Bone marrow (tissue), 2 donors: ENCODE results near the gene LSM5.
A peak's percentile ranks its signal among the peaks of the same experiment; 100 is the strongest.
"Not testable (repeated sequence)": the region's sequence is repeated elsewhere in the genome, so short reads cannot be mapped to it uniquely, and the experiment has no call there.

Source experiments
- DNase-seq, 2 donors: peaks; one replicate each; lab custom pipeline; 2025; lab: John Stamatoyannopoulos, UW

Gene LSM5

DNA sequence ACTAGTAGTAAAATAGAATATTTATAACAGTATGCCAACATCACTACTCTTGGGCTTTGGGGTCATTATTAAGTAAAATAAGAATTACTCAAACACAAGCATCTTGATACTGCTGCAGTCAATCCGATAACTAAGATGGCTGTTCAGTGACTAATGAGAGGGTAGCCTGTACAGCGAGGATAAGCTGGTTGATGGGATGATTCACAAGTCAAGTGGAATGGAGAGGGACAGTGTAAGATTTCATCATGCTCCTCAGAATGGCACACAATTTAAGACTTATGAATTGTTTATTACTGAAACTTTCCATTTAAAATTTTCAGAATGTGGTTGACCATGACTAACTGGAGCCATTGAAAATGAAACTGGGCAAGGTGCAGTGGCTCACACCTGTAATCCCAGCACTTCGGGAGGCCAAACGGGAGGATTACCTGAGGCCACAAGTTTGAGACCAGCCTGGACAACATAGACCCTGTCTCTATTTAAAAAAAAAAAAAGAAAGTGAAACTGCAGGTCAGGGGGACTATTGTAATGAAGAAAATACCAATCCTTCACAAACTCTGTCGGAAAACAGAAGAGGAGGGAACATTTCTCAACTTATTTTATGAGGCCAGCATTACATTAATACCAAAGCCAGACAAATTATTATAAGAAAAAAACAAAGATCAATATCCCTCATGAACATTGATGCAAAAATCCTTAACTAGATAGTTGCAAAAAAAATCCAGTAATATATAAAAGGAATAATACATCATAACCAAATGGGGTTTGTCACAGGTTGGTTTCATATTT is 16.3 kb upstream of the LSM5 start:
- no peak for DNase-seq

DNA sequence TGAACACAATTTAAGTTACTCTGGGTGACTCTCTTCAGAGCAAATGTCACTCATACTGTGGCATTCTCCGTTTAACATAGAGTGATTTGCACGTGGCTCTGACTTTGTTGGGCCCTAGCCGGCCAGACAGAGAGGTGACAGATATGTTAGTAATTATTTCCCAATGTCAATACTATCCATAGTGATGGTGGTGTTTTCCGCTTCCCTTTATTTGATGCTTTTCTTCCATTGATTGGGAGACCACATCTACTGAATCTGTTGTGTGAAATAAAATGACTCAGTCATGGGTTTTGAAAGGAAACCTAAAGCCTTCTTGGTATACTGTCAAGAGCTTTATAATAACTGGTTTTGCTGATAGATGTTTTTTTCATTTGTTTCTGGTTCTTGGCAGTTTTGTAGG is 12.5 kb upstream of the LSM5 start:
- DNase-seq = no peak

DNA sequence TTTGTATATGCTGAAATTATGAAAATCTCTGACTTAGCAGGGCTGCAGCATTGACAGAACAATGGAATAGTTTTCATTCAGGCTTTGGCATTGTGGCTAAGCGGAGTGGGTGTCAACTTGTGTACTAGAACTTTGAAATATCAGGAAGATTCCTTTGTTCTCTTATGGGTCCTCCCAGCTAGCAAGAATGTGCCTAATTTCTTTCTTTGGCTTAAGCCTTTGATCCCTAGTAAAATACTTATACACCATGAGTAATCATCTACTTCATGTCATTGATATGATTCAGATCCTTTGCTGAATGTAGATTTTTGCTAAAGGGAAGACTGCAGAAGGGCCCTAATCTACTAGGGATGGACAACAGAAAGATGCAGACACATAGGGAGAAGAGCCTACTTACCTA is 11.3 kb upstream of the LSM5 start:
- DNase-seq = no peak

DNA sequence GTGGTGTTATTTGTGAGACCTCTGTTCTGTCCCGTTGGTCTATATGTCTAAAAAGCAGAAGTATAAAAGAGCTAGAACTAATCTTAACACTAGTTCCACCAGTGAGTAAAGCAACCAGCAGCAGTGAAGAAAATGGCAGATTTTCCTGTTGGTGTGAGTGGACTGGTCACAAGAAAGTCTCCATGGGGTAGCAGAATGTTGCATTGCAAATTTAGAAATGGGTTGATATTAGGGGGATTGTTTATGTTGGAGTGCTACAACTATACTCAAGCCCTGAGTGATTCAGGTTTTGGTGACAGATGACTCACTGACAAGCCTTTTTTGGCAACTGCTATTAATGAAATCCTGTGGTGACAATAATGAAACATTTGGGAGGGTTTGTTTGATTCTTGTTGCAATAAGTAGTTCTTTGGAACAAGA is 10.8 kb upstream of the LSM5 start:
- DNase-seq = peak; percentile 28 to 63

DNA sequence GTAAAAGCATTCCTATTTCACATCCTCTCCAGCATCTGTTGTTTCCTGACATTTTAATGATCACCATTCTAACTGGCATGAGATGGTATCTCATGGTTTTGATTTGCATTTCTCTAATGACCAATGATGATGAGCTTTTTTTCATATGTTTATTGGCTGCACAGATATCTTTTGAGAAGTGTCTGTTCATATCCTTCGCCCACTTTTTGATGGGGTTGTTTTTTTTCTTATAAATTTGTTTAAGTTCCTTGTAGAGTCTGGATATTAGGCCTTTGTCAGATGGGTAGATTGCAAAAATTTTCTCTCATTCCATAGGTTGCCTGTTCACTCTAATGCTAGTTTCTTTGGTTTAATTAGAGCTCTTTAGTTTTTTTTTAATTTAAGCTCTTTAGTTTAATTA is 10.0 kb upstream of the LSM5 start:
- not testable (repeated sequence) for DNase-seq

DNA sequence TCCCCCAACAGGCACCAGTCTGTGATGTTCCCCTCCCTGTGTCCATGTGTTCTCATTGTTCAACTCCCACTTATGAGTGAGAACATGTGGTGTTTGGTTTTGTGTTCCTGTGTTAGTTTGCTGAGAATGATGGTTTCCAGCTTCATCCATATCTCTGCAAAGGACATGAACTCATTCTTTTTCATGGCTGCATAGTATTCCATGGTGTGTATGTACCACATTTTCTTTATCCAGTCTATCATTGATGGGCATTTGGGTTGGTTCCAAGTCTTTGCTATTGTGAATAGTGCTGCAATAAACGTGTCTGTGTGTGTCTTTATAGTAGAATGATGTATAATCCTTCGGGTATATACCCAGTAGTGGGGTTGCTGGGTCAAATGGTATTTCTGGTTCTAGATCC is 9.6 kb upstream of the LSM5 start:
- DNase-seq = not testable (repeated sequence)

DNA sequence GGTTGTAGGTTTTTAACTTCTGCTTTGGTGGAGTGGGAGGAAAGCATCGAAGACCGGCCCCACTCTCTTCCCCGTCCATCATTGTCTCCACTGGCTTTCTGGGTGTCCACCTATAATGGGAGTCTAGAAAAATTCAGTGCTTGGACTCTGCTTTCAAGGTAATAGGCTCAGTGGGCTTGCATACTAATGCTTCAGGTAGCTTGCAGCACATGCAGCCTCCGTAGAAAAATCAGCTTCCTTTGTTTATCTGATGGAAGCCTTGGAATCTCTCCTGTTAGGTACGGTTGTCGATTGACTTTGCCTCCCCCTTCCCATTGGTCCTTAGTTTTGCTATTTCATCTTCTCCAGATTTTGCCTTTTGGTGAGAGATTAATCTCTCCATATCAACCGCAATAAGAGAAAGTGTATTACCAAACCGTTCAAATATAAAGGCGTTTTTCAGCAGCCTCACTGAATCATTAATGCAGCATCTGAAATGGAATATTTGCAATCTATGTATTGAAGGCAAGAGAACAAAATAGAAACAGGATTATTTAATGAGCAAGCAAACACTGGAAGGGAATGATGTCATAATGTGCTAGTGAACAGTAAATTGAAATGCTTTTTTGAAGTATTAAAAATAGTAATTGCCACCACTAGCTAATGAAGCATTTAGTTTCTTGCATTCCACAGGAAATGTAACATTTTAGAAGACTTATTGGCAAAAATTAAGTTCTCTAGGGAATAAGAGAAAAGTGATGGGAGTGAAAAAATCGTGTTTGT is 6.1 kb upstream of the LSM5 start:
- no peak for DNase-seq

DNA sequence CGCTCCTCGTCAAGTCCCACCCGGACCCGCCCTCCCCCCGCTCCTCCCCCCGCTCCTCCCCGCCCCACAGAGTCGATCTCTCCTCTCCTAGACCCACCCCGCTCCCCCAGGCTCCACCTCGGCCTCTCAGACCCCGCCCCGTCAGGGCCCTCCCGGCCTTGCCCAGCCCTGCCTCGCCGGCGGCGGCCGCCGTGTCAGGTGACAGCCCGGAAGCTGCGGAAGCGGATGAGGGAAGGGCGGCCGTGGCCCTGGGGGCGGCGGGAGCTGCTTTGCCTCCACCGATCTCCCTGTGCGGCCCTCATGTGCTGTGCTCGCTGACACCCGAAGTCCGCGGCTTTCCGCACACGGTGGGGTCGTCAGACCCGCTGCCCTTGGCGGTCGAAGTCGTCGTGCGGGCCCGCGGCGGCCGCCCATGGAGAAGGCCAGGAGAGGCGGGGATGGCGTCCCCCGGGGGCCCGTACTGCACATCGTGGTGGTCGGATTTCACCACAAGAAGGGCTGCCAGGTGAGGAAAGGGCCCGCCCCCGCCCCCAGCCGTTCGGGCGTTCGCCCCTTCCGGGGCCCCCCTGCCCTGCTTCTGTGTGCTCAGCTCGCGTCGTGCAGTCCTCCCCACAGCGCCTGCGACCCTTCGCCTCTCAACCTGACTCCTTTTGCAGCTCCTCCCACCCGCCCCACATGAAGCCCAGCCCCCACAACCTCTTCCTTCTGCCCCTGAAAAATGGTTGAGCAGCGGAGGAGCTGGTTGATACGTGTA is 5.3 kb upstream of the LSM5 start, which contains the start of gene AVL9:
TSS of gene AVL9 (plus strand) at position 192 of the 754 bp plus-strand sequence. CDS start at position 413, 221 bp downstream.
- peak; percentile 87 to 90 for DNase-seq

DNA sequence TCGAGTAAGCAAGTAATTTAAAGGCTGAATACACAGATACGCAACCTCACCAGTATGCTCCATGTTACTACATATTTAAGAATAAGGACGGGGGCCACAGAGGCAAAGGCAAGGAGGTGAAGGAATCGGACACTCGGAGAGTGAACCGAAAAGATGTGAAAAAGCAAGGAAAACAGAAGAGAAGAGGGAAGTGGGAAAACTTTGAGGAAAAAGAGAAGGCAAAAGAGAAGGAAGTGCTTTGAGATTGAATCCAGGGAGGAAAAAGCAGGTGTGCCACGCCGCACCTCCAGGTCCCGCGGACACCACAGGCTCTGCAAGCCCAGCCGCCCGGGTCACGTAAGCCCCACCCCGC is 4.7 kb upstream of the LSM5 start:
- no peak for DNase-seq

DNA sequence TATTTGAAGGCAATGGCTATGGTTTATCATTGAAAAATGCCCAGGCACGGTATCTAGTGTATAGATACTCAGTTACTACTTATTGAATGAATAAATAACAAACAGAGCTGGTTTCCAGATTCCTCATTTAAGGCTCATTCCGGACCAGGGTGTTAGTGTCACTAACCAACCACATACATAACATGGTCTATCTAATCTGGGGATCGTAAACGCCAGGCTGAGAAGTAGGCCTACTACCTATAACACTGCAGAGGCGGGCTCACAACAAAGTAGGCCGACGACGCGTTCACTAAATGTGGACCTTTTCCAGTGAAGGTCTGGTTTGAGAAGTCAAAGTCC is 423 bp downstream of the LSM5 start:
- DNase-seq = no peak

DNA sequence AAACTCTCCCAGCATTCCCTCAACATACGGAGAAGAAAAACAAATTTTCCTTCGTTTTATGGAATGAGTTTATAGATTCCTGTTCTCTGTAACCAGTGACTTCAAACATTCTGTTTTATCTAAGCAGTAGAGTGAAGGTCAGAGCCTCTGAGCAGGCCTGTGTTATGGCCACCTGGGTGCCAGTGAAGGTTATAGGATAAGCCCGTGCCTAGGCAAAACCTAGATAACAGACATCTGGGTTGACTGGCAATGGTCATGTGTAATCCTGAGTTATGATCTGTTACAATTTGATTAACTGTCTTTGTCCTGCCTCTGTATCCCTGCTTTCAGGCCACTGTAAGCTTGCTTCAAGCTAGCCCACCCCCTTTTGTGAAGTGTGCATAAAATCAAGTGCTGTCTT is 8.3 kb downstream of the LSM5 start:
- DNase-seq = no peak

DNA sequence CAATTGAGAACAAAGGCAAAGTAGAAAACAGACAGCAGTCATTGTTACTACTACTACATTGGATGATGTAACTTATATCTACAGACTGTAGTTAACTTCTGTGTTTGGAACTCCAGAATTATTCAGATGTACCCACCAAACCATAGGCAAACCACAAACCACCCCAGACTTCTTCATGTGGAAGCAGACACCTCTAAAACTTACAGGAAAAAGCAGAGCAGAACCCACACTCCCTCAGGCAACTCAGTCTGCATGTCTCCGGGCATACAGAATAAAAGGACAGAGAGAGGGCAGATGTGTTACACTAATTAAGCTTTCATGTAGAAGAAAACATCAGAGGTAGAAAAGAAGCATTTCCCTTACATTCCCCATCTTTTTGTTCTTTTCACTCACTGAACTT is 9.0 kb downstream of the LSM5 start:
- no peak for DNase-seq

DNA sequence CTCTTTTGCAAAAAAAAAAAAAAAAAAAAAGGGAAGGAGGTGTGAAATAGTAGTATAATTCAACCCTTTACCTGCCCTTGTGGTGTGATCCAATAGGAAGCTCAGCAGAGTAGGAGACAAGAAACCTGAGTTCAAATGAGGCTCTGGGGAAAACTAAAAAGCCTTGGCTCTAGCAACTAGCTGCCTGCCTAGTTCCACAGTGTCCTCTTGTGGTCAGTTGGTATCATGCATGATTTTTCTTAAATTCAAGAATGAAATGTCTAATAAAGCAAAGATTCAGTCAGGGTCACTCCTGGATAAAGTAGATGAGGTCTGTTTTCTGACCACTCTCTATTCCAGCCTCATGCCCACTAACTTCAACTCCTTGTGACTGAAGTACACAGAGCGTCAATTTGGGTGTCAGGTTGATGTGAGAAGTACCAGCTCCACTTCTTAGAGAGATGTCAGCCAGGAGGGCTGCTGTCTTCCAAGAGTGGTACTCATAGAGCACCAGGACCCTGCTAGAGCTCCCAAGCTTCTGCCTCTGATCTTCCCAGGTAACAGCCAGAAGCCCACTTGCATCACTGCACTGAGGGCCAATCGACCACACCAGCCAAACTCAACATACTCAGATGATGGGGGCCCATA is 10.5 kb downstream of the LSM5 start:
- no peak for DNase-seq

DNA sequence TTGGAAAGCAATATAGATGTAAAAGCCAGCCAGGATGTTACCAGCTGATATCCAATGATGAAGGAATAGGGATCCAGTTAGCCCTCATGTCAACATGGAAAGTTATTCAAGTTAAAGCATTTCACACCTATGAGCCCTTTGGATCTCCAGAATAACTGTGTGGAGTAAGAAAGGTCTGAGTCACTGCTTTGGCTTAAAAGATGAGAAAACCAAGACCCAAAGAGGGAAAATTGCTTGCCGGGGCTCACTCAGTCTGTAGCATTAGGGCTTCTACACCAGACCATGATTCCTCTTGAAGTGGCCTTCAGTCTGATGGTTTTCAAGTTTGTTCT is 12.6 kb downstream of the LSM5 start:
- no peak for DNase-seq

DNA sequence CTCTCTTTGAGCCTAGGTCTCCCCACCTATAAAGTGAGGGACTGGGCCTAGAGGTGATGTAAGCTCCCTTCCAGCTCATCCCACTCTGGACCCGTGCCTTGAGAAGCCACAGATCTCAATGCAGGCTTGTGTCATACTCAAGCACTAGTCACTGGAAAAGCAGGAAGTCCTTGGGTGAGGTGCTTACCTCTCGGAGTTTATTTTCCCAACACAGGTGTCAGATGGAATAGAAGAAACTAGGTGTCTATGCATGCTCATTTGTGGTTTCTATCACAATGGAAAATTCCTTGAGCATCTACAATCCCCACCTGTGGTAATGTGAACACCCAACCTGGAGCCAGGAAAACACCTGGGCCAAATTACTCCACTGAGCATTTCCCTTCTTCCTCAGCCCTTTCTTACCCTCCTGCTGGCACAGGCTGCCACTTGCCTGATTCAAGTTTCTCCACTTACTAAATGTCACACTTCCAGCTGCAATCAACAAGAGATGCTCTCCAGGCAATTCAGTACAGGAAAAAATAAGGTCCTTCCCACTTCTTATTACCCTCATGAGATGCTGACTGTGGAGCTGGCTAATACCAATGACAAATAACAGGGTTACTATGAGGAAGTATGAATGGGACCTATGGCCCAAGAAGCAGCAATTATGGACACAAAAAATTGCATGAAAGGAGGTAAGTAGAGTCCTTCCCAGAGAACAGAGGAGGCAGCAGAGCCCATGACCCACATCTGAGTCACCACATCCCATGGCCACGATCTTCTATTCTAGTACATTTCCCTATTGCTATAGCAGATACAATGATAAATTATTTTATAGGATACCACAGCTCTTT is 13.1 kb downstream of the LSM5 start:
- no peak for DNase-seq

DNA sequence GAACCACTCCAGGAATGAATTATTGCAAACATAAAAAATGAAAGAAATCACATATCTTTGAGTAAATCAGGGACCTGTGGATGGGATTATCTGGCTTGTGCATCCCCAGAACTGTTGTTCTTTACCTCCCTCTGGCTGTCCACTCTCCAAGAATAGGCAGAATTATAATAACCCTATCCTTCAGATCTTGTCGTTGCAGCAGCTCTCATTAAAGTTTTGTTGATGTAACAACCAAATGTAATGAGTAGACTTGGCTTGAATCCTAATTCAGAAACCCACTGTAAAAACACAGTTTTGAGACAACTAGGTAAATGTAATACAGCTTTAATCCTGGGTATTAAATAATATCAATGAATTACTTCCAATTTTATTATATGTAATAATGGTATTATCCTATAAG is 16.2 kb downstream of the LSM5 start:
- no peak for DNase-seq

DNA sequence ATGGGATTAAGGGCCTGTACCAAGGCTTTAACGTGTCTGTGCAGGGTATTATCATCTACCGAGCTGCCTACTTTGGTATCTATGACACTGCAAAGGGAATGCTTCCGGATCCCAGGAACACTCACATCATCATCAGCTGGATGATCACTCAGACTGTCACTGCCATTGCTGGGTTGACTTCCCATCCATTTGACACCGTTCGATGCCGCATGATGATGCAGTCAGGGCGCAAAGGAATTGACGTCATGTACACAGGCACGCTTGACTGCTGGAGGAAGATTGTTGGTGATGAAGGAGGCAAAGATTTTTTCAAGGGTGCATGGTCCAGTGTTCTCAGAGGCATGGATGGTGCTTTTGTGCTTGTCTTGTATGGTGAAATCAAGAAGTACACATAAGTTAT is 18.2 kb downstream of the LSM5 start:
- DNase-seq = no peak

DNA sequence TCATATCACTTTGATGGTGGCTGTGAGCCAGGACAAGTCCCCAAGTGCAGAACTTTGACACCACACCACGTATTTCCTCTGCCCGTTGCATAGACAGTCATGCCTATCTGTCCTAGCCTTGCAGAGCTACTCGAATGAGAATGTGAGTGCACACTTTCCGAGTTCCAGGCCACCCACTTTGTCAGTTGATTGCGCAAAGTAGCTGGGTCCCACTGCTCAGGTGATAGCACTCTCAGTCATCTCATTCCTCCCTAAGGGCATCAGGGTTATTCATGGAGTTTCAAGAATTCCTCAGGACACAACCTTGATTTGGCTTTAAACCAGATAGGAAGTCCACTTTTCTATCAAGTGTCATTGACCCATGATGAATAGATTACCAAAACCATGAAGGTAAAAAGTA is 19.3 kb downstream of the LSM5 start:
- no peak for DNase-seq

DNA sequence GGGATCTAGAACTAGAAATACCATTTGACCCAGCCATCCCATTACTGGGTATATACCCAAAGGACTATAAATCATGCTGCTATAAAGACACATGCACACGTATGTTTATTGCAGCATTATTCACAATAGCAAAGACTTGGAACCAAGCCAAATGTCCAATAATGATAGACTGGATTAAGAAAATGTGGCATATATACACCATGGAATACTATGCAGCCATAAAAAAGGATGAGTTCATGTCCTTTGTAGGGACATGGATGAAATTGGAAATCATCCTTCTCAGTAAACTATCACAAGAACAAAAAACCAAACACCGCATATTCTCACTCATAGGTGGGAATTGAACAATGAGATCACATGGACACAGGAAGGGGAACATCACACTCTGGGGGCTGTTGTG is 20.2 kb downstream of the LSM5 start:
- DNase-seq = not testable (repeated sequence)

DNA sequence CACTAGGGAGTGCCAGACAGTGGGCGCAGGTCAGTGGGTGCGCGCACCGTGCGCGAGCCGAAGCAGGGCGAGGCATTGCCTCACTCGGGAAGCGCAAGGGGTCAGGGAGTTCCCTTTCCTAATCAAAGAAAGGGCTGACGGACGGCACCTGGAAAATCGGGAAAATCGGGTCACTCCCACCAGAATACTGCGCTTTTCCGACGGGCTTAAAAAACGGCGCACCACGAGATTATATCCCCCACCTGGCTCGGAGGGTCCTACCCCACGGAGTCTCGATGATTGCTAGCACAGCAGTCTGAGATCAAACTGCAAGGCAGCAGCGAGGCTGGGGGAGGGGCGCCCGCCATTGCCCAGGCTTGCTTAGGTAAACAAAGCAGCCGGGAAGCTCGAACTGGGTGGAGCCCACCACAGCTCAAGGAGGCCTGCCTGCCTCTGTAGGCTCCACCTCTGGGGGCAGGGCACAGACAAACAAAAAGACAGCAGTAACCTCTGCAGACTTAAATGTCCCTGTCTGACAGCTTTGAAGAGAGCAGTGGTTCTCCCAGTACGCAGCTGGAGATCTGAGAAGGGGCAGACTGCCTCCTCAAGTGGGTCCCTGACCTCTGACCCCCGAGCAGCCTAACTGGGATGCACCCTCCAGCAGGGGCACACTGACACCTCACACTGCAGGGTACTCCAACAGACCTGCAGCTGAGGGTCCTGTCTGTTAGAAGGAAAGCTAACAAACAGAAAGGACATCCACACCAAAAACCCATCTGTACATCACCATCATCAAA is 25.4 kb downstream of the LSM5 start:
- not testable (repeated sequence) for DNase-seq

DNA sequence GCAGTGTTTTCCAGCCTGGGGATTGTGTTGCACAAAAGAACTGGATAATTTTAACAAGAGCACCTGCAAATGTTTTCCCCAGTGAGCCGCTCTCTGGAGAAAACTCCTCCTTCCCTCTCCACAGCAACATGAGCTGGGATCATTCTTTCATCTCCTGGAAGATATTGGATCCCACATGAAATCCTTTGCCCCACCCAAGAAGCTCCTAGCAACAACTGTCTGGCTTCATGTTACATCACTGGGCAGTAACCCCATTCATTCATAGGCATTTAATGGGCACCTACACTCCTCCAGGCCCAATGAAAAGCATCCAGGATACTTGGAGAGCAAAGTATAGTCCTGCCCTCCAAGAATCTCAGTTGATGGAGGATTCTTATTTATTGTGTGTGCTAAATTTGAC is 27.2 kb downstream of the LSM5 start:
- no peak for DNase-seq
